ENCODE data around the gene SEL1L. TPM values are rescaled to one million over a fixed set of nuclear protein-coding genes. Genes with fewer than 3 reads are reported as not detected.

Gene SEL1L
- polyA plus RNA-seq, 1 donor: 89.2 TPM

Other genes starting within 250 kb of the SEL1L start
- 62.3 TPM for gene STON2, start 133.5 kb downstream of the SEL1L start, polyA plus RNA-seq (ENCODE audit: insufficient read length)

Data from left kidney (tissue), 1 donor.